RWPE1 (cell line): ENCODE measurements around the gene UBE2L6.
A peak's percentile ranks its signal among the peaks of the same experiment; 100 is the strongest.

Source experiments
- CTCF ChIA-PET: fragments of 350-600 bp; sonication (Branson Sonifier 250); formaldehyde crosslinking; extraction: SDS; loops from one replicate; lab custom pipeline; 2021; lab: Yijun Ruan, JAX
- POLR2A ChIA-PET: fragments of 400-600 bp; formaldehyde crosslinking; extraction: SDS; loops from one replicate; lab custom pipeline; 2020; ENCODE audit warnings: antibody characterized with exemption; ENCODE audit not compliant: low non-redundant PET; lab: Yijun Ruan, JAX
- DNase-seq: peaks from one replicate; pipeline ENCODE4 v3.0.0; 2012; ENCODE audit warnings: low spot score
- H3K27ac ChIP-seq: fragments of 450-650 bp; 2 replicates; pipeline ENCODE4 v1.5.1; 2017
- TF ChIP-seq, protein P1 (sequence below): fragments of 450-650 bp; conservative IDR thresholded peaks from 2 replicates; pipeline ENCODE4 v1.5.1; 2017; ENCODE audit warnings: low read depth, mild to moderate bottlenecking

The UBE2L6 gene

DNA sequence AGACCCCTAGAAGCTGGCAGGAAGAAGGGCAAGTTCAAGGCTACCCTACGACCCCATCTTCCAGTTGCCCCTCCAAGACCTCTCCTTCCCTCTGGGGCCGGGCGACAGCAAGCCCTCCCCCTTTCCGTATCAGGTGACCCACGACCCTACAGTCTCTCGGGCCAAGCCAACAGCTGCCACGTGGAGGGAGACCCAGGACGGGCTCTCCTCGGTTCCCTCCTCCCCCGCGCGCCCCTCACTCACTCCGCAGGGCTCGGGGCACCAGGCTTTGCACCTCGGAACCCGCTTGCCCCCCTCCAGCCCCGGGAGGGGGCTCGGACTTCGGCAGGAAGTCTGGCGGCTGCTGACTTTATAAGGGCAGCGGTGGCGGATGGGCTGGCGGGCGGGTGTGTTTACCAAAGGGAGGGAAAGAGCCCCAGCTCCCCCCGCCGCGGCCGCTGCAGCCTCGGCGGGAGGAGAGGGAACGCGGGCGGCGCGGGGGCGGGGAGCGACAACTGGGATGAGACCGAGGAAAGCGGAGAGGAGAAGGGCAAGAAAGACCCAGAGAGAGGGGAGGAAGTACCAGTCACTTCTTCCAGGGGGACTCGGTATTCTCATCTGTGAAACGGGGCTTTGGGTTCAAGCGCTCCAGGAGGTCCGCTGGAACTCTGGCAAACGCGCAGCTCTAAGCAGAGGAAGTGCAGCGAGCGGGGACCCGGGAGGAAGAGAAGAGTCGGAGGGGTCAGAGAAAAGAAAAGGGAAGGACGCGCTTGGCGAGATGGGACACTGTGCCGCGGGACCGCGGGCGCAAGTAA, 52.7 kb downstream of the UBE2L6 start:
- ChIA-PET CTCF (interaction anchor here (0.6 to 4.5 kb wide), 5 partner anchors 12 to 1053 kb away, joined by 3 to 28 read pairs (median 15); no protein-coding TSS in a partner anchor), POLR2A (no interaction called here)
- H3K27ac ChIP-seq: peak overlapping the region; percentile 63
- peak; percentile 21 for DNase-seq
- TF ChIP-seq, protein P1, sequence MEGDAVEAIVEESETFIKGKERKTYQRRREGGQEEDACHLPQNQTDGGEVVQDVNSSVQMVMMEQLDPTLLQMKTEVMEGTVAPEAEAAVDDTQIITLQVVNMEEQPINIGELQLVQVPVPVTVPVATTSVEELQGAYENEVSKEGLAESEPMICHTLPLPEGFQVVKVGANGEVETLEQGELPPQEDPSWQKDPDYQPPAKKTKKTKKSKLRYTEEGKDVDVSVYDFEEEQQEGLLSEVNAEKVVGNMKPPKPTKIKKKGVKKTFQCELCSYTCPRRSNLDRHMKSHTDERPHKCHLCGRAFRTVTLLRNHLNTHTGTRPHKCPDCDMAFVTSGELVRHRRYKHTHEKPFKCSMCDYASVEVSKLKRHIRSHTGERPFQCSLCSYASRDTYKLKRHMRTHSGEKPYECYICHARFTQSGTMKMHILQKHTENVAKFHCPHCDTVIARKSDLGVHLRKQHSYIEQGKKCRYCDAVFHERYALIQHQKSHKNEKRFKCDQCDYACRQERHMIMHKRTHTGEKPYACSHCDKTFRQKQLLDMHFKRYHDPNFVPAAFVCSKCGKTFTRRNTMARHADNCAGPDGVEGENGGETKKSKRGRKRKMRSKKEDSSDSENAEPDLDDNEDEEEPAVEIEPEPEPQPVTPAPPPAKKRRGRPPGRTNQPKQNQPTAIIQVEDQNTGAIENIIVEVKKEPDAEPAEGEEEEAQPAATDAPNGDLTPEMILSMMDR: no peak

DNA sequence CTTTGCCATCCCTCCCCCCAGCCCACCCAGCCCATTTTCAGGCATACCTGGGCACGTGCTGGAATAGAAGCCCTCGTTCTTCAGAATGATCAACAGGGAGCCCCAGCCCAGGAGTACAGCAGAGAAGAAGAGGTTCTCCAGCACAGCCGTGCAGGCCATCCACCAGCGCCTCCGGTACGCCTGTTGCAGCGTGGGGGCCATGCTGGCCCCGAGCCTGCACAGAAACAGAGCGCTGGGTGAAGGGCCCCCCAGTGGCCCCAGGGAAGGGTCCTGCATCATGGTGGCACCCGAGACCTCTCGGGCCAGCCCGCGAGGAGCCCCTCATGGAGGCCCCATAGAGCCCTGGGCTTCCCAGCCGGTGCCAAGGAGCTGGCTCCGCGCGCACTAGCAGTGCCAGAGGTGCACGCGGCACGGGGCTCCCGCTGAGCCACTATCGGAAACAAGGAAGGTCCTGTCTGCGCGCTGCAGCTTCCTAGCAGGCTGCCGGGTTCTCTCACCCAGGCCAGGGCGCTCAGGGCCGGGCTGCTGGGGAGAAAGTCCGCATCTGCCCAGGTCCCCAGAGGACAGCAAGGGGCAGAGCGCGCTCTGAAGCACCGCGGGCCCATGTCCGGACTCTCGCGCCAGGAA, 53.4 kb downstream of the UBE2L6 start:
- DNase-seq: no peak
- ChIA-PET CTCF (interaction anchor here (0.6 to 4.5 kb wide), 3 partner anchors 20 to 1054 kb away, joined by 3 to 28 read pairs (median 5); no protein-coding TSS in a partner anchor), POLR2A (no interaction called here)
- H3K27ac ChIP-seq: peak overlapping the region; percentile 63
- TF ChIP-seq, protein P1: no peak

DNA sequence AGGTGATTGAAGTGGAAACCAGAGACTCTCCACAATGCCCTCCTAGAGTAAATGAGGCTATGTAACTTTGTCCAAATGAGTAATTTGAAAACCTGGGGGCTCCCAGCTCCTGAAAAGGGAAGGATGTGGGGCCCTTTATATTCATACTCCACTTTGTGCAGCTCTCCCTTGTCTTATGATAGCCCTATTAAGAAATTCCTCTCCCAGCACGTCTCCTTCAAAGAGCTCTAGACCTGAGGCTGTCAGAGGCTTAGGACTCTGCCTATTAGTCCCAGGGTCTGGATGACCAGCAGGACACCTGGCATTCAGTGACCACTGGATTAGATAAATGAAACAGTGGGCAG, 54.0 kb downstream of the UBE2L6 start:
- POLR2A ChIA-PET: no interaction called here
- TF ChIP-seq, protein P1: no peak
- CTCF ChIA-PET: interaction anchor here (0.6 to 4.5 kb wide), 6 partner anchors 20 to 1000 kb away, joined by 3 to 28 read pairs (median 3); no protein-coding TSS in a partner anchor
- DNase-seq: no peak
- peak overlapping the region; percentile 63 for H3K27ac ChIP-seq

DNA sequence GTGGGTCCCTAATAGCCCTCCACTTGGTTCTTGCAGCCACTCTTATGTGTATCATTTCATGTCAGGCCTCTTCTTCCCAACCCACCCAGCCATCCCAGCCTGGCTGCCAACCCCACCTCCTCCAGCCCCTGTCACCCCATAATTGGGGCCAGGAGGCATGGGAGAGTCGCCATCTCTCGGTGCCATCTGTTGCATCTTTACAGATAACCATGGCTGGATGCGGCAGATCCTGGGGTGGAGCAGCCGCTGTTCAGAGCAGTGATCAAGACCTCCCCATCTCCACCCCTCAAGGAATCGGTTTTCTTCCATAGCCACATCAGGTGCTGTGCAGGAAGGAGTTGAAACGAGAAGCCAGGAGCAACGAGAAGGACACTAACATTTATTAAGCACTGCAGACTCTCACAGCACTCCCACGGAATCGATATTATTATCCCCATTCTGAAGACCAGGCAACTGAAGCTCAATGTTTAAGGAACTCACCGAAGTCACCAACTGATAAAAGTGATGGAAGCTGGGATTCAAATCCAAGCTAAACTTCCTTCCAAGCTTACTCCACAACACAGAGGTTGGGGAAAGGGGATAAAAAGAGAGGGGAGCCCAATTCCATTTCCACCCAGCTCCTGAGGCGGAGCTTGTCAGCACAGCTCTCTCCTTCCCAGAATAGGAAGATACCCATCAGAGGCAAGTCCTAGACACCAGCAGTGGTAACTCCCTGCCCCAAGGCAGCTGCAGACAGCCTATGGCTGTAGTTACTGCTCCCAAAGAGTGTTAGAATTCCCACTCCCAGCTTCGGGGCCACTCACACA, 54.6 kb downstream of the UBE2L6 start:
- ChIA-PET CTCF (interaction anchor here (0.6 to 4.5 kb wide), 6 partner anchors 19 to 1001 kb away, joined by 3 to 28 read pairs (median 3); no protein-coding TSS in a partner anchor), POLR2A (no interaction called here)
- H3K27ac ChIP-seq: peak overlapping the region; percentile 63; the same call in 1 of the 2 replicates
- TF ChIP-seq, protein P1: no peak
- no peak for DNase-seq

DNA sequence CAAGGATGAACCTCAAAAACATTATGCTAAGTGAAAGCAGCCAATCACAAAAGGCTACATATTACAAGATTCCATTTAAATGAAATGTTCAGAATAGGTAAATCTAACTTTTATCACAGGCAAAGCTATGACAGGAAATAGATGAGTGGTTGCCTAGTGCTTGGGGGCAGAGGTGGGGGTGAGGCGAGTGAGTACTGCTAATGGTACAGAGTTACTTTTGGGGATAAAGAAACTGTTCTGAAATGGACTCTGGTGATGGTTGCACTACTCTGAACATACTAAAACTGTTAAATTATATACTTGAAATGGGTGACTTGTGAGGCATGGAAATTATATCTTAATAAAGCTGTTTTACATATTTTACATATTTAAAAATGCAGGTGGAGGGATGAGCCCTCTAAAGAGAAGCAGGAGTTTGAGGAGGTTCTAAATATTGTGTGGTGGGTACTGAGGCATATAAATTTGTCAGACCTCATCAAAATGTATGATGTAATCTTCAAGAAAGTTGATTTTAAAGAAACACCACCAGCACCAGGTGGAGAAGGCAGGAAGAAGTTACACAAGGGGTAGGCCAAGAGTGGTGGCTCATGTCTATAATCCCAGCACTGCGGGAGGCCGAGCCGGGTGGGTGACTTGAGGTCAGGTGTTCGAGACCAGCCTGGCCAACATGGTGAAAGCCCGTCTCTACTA, 55.6 kb downstream of the UBE2L6 start:
- TF ChIP-seq, protein P1: no peak
- no peak overlapping the region for H3K27ac ChIP-seq
- DNase-seq: no peak
- POLR2A ChIA-PET: no interaction called here
- CTCF ChIA-PET: interaction anchor here (1.2 kb wide), 1 partner anchor 54 kb away, joined by 8 read pairs; no protein-coding TSS in a partner anchor
